HG03565 (cell line): ENCODE data around the gene TRAF3IP1.
"Not testable (repeated sequence)": the region's sequence is repeated elsewhere in the genome, so short reads cannot be mapped to it uniquely, and the experiment has no call there.

ENCODE experiments used
- ATAC-seq: cut with Tn5 transposase; IDR thresholded peaks from one replicate; pipeline ENCODE4 v1.9.1; 2021; ENCODE audit warnings: mild to moderate bottlenecking, moderate library complexity; ENCODE audit not compliant: unreplicated experiment

Gene TRAF3IP1, protein sequence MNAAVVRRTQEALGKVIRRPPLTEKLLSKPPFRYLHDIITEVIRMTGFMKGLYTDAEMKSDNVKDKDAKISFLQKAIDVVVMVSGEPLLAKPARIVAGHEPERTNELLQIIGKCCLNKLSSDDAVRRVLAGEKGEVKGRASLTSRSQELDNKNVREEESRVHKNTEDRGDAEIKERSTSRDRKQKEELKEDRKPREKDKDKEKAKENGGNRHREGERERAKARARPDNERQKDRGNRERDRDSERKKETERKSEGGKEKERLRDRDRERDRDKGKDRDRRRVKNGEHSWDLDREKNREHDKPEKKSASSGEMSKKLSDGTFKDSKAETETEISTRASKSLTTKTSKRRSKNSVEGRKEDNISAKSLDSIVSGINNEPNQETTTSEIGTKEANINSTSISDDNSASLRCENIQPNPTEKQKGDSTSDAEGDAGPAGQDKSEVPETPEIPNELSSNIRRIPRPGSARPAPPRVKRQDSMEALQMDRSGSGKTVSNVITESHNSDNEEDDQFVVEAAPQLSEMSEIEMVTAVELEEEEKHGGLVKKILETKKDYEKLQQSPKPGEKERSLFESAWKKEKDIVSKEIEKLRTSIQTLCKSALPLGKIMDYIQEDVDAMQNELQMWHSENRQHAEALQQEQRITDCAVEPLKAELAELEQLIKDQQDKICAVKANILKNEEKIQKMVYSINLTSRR

DNA sequence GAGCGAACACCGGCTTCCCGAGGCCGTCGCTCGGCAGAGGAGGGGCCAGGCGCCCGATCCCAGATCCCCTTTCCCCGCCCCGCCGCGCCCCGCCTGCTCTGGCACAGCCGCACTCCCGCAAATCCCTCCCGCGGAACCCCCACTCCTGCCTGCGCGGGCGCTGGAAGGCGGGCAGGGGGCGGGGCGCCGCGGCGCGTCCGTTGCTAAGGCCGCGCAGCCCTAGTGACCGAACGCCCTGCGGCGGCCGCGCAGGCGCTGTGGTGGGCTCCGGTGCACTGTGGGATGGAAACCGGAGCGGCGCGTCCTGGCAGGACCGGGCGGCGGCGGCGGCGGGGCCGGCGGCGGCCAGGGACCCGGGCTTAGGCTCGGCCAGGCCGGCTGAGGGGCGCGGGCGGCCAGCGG lies at the start of gene TRAF3IP1:
TSS of gene TRAF3IP1 (plus strand) at position 273 of the 402 bp plus-strand sequence. CDS start 145 bp downstream, outside the sequence.
- peak; percentile 97 for ATAC-seq

DNA sequence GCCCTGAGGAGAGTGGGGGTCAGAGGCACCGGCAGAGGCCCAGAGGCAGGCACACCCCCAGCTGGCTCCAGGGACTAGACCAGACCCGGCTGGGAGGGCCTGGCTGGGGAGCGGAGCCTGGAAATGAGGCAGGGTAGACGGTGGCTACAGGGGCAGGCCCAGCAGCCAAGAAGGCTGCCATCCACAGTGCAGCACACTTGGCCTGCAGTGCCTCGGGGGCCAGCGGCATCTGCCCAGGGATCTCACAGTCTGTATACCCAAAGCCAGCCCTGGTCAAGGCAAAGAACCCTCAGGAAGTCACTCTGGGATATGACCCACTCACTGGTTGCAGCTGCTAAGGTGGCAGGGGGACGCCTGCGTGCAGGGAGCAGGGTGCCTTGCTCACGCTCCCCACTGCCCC lies 49.7 kb upstream of the TRAF3IP1 start:
- no peak for ATAC-seq

DNA sequence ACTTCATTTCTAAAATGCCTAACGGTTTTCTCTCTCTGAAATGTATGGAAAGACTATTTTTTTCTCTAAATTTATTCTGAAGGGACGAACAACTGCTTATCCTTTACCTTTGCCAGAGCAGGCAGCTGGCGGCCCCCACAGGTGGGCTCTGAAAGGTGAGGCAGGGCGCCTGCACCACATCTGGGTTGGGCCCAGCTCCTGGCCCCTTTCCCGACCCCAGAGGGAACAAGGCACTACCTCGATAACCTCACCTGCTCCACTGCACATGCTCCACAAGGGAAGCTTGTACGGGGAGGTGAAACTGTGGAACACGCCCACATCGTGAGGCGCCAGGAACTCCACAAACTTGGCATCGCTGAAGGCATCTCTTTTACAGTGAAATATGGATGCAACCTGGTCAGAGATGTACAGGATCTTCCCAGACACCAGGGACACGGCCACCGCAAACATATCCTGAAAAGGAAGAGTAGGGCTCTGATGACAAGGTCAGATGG lies 49.2 kb upstream of the TRAF3IP1 start:
- ATAC-seq, result no peak

DNA sequence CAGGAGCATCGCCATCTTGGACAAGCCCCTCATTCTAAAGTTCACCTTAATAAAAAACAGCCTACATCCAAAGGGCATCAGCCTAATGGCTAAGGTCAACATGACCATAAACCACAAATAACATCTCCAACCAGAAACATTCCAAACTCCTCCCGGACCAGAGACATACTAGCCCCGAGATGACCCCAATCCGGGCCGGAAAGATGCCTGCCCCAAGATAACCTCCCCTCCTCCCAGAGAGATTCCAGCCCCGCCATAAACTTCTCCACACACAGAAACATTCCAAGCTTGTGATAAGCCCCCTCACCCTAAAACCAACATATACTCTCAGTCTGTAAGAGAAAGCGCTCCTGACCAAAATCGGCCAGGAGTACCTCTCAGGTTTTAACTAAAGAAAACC lies 48.6 kb upstream of the TRAF3IP1 start:
- ATAC-seq, result not testable (repeated sequence)

DNA sequence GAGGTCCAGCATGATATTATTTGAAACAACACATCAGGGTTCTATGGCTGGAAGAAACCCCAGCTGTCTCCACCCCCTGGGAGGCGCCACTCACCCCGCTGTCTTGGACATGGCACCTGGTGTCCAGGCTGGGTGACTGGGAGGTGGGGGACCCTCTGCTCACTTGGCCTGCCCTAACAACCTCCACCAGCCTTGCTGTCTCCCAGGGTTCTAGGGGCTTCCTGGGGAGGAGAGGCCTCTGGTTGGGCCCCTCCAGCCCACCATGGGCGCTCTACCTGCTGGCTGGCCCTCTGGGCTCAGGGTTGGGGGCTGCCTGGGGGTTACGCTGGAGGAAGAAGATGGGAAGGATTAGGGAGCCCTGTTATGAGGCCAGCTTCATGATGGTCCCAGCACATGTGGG lies 48.2 kb upstream of the TRAF3IP1 start:
- ATAC-seq, result no peak

DNA sequence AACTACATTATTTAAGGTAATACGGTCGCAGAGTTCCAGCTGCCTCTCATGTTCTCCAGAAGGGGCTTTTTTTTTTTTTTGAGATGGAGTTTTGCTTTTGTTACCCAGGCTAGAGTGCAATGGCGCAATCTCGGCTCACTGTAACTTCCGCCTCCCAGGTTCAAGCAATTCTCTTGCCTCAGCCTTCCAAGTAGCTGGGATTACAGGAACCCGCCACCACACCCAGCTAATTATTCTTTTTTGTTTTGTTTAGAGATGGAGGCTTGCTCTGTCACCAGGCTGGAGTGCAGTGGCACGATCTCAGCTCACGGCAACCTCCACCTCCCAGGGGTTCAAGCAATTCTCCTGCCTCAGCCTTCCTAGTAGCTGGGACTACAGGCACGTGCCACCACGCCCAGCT lies 46.9 kb upstream of the TRAF3IP1 start:
- not testable (repeated sequence) for ATAC-seq

DNA sequence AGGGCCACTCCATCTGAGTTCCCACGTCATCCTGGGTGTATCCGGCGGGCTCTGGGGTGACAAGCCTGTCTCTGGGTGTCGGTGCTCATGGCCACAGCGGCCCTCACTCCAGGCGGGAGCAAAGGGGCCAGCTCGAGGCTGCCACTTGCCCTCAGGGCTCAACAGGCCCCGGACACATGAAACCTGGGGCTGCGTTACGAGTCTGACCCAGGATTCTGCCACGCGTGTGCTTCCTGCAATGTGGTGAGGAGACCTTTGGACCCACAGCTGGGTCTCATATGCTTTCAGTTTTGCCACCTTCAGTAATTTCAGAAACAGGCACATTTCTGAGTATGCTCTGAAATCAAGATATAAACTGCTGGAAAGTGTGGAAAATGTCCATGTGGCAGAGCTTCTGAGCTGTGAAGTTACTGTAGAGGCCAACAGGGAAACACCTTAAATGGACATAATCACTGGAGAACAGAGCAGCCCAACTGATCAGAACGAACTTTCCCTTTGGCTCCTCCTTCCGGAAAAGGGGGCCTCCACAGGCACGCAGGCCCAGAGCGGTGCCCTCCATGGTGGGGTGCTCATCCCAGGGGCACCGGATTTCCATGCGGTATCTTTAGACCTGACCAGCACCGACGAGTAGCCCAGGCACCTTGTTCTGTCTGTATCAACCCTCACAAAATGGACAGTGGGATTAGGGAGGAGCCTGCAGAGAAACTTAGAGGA lies 46.0 kb upstream of the TRAF3IP1 start:
- ATAC-seq, result no peak

DNA sequence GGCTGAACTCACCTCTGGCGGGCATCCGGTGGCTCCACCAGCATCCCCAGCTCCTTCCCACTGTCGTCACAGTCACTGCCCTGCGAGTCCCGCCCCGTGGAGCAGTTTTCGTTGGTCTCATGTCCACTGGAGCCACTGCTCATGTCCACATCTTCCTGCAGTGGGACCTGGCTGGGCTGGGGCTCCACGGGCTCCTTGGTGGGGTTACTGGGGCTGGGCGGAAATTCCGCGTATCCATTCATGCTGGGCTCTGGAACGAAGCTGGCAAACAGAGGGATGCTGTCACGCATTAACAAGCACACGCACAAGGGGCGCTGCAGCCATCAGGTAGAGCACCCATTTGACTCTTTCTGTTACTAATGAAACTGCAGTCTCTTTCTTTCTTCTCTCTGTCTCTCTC lies 42.6 kb upstream of the TRAF3IP1 start:
- no peak for ATAC-seq

DNA sequence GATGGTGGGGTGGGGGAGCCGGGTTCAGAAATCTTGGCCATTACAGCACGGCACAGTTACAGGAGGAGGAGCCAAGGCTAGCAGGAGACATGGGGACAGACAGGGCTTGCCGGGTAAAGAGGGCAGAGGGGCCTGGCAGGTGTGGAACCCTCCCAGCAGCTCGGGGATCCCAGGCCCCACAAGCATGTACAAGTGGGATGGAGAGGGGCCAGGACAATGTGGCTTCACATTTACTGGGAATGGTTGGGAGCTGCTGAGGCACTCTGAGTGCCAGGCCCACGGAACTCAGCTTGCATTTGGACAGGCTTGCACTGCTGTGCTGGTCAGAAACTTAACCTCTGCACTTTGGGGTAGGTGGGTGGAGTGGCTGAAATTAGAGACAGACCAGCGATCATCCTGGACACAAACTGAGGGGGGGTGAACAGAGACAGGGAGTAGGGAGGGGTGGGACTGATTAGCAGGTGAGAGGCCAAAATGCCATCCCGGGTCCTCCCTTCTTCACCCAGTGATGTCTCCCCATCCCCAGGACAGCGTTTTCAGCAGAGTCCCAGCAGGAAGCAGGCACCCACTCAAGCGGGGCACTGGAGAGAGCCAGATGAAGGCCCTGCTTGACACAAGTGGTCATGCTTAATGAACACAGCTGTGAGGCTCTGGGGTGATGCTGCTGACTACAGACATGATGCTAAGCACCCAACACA lies 41.5 kb upstream of the TRAF3IP1 start:
- ATAC-seq, result no peak

DNA sequence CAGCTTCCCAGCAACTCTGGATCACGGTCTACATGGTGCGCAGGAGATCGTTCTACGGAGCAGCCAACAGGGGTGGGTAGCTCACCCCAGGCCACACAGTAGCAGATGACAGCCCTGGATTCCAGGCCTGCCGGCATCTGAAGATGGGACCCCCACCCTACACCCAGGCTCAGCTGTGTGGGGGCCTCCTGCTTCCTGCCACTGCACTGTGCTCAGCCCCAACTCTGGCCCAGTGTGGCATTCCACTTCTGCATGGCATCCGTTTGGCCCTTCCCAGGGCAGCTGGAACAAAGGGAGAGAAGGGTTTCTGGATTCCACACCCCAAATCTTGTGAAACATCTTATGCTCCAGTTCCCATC lies 41.0 kb upstream of the TRAF3IP1 start:
- ATAC-seq, result no peak

DNA sequence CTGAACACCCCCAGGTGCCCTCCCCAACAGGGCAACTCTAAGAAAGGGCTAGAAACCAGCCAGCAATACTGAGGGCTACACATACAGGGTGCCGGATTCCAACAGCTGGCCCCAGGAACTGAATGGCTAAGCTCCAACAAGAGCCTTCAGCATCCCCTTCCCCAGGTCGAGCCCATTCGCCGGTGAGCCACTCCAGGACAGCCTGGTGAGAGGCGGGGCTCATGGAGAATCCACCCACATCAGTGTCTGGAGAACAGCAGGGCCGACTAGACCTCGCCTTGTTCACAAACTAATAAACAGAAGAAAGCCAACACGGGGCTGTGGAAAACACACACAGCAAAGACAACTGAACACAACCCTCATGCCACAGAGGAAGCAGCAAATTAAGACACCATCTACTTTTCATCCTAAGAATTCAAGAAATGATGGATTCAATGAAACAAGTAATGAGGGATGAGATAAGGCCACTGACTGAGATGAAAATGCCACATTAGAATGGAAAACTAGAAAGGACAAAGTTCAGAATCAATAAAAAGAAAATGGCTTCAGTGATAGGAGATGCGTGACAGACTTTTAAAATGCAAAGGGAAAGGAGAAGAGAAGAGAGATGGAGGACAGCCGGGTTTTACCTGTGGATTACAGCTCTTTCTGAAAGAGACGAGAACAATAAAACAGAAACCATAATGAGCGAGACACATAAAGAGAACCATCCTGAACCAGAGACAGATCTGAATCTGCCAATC lies 40.1 kb upstream of the TRAF3IP1 start:
- no peak for ATAC-seq

DNA sequence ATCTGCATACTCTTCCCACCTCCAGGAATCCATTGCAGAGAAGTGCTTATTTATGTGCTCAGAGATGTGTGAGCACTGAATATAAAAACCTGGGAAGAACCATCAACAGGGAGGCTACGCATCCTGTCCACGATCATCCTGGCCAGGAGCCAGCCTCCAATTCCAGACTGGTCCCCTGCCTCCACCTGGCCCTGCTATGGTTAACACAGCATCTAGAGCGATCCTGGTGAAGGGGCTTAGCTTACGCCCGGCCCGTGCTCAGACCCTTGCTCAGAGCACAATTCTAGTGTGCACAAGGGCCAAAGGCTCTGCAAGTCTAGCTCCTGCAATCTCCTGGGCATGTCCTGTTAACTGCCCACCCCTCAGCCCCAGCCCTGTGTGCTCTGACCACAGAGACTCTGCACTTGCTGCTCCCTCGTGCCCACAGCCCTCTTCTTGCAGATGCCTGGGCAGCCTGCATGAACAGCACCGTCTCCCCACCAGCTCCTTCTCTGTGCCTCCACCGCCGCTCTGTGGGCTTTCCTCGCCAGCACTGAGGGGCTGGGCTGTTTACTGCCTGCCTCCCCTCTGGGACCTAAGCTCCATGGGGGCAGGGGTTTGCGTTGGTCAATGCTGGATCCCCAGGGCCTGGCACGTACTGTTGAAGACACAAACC lies 38.4 kb upstream of the TRAF3IP1 start:
- no peak for ATAC-seq

DNA sequence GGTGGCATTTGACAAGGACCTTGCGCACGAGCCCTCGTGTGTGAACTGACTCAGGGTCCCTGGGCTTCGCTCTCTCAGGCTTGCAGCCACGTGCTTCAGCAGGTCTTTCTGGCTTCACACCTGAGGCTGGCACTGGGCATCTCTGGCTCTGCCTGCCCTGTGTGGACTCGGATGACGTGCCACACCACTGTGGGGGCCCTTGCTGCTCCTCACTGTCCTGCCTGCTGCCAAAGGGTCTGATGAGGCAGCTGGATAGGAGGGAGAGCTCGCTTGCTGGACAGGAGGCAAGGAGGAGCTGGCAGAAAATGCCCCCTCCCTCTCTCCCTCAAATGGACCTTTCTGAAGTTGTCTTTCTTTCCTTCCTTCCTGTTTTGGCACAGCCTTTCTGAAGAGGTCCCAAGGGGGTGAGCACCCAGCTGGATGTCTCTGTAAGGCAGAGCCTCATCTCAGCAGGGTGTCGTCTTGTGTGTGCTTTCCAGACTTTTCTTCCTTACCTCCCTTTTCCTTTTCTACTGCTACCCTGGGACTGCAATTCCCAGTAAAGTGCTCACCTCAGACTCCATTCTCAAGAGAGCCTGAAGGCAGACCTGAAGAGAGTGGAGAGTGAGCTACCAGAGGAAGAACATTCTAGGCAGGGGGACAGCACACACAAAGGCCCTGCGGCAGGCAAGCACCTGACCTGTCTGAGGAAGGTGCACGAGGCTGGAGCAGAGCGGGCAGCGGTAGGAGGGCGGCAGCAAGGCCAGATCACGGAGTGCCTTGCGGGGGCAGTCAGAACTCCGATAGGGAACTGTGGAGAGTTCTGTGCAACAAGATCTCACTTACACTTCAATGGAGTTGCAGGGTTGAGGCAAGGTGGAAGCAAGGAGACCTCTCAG lies 37.2 kb upstream of the TRAF3IP1 start:
- no peak for ATAC-seq

DNA sequence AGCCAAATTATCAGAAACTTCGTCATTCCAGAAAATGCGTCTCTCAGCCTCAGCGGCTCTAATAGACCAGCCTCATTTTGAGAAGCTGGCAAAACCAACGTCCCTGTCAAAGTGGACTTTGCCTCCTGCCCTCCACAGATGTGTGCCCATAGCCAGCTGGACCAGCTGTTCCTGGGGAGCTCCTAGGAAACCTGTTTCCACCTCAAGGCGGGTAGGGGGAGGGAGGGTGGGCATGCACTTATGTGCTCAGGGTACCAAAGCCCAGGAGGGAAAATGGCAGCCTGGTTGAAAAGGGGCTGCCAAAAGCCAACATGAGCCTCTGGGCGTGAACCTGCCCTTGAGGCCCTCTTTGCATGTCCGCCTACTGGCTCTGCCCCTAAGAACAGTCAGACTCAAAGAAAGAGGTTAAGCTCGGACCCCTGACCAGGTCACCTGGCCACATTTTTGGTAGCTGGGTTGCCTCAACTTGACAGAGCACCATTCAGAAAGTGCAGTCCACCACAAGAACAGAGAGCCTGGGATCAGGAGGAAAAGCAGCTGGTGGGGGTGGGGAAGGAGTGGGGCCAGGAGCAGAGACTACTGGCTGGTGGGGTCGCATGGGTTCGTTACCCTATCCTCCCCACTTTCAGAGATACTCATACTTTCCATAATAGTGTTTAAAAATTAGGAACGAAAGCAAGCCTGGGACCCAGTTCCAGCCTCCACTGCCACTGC lies 35.4 kb upstream of the TRAF3IP1 start:
- no peak for ATAC-seq

DNA sequence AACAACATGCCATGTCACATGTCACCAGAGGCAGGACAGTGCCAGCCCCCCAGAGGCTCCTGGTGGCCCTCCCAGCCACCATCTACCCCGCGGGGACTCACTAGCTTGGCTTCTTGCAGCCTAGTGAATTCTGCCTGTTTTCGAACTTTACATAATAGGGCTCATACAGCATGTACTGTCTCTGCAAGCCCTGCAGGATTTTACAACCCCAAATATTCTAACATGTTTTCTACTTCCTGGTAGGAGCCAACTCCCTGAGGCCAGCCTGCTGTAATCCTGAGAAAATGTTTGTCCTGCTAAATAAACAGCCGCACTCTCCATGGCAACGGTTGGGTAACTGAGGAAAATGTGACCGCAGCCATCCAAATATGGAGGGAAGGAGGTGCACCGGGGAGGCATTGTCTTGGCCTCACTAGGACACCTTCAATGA lies 34.6 kb upstream of the TRAF3IP1 start:
- no peak for ATAC-seq

DNA sequence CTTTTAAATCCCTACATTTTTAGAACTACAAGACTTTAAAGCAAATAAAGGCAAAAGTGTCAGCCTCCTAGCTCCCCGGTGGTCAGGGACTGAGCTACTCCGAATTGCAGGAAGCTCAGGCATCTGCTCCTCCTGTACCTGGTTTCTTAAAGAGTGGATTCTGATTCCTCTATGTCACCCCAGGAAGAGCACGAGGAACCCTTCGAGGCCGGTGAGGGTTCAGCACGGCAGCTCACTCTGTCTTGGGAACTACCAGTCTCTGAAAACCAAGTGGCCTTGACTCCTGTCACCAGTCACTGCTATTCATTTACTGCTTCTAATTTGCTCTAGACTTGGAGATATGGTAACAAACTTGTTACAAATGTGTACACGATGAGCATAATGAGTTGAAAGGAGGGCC lies 34.2 kb upstream of the TRAF3IP1 start:
- ATAC-seq, result no peak

DNA sequence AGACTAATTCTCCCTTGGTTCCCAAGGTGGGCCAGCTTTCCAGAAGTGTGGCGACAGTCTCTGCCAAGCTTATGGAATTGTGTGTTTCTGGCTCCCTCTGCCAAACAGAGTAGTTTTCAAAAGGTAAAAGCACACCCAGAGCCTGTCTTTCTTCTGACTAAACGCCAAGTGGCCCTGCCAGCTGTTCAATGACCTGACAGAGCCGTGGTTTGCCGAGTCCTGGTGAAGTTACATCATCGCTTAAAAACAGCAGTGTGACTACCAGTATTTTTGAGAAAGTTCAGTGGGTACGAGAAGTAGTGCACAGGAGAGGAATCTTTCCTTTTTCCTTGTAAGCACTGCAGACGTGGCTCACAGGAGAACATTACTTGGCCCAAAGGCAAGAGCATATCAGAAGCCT lies 33.8 kb upstream of the TRAF3IP1 start:
- ATAC-seq, result no peak
